Fibroblast of gingiva (primary cell): ENCODE results near the gene OR11H6.
"Not testable (repeated sequence)": the region's sequence is repeated elsewhere in the genome, so short reads cannot be mapped to it uniquely, and the experiment has no call there.

Experiments used
- DNase-seq: peaks from one replicate; pipeline ENCODE4 v3.0.0-alpha.2; 2011; ENCODE audit warnings: low read depth

Gene OR11H6

GRCh38 chr14:20223410-20223809 is at the start of gene OR11H6:
Gene OR11H6, plus strand, starts transcription at chr14:20223710. Its CDS starts 0 bp downstream, at chr14:20223710.
- no peak for DNase-seq

DNA sequence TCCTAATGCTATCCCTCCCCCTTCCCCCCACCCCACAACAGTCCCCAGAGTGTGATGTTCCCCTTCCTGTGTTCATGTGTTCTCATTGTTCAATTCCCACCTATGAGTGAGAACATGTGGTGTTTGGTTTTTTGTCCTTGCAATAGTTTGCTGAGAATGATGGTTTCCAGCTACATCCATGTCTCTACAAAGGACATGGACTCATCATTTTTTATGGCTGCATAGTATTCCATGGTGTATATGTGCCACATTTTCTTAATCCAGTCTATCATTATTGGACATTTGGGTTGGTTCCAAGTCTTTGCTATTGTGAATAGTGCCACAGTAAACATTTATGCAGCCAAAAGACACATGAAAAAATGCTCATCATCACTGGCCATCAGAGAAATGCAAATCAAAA is 49.3 kb upstream of the OR11H6 start:
- not testable (repeated sequence) for DNase-seq

GRCh38 chr14:20176330-20176729 is 47.2 kb upstream of the OR11H6 start:
- no peak for DNase-seq

DNA sequence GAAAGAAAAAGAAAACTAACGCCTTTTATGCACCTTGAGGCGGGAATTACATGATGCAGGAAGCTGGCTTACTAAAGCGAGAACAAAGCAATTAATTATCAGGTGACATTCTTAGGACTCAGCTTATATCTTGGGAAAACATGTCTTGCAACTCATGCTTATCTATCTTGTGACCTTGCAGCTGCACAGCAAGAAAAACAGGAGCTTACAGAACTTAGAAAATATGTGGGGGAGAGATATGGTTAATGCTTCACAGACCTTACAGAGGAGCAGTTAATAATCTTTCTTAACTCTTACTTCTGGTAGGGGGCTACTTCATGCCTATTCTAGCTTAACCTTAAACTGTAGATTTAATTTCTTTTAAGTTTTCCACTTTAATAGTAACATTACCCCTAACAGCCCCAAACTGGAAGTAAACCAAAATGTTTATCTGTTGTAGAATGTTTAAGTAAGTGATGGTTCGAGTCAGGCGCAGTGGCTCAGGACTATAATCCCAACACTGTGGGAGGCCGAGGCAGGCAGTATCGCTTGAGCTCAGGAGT is 46.0 kb upstream of the OR11H6 start:
- no peak for DNase-seq

DNA sequence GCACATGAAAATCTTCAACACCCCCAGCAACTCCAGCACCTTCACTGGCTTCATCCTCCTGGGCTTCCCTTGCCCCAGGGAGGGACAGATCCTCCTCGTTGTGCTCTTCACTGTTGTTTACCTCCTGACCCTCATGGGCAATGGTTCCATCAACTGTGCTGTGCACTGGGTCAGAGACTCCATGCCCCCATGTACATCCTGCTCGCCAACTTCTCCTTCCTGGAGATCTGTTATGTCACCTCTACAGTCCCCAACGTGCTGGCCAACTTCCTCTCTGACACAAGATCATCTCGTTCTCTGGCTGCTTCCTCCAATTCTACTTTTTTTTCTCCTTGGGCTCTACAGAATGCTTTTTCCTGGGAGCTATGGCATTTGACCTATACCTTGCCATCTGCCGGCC is 44.3 kb upstream of the OR11H6 start:
- DNase-seq, result no peak

DNA sequence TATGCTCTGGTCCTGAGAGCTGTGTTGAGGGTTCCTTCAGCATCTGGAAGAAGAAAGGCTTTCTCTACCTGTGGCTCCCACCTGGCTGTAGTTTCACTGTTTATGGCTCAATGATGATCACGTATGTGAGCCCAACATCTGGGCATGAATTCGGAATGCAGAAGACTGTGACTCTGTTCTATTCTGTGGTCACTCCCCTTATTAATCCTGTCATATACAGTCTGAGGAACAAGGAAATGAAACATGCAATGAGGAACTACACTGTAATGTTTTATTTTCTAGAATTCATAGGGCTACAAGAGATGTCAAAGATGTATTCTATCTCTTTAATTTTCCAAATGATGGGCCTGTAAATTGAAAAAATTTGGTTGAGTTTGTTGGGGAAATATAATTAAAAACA is 43.6 kb upstream of the OR11H6 start:
- DNase-seq, result no peak

GRCh38 chr14:20180486-20180885 is 43.0 kb upstream of the OR11H6 start:
- no peak for DNase-seq

DNA sequence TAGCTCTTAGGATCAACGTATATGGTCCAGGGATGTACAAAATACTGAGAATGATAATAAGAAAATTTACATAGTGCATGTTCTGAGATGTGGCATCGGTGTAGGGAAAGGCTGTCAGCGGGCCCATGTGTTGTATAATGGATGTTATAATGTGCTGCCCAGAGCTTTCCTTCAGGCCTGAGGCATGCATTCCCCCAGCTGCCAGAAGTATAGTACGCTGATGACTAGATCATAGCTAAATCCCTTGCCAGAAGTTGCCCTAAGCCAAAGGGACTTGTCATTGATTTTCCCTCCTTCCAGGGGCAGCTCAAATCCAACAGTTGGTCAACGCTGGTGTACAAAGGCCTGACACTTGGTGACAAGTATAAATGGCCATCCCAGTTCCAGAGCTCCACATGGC is 39.3 kb upstream of the OR11H6 start:
- no peak for DNase-seq

DNA sequence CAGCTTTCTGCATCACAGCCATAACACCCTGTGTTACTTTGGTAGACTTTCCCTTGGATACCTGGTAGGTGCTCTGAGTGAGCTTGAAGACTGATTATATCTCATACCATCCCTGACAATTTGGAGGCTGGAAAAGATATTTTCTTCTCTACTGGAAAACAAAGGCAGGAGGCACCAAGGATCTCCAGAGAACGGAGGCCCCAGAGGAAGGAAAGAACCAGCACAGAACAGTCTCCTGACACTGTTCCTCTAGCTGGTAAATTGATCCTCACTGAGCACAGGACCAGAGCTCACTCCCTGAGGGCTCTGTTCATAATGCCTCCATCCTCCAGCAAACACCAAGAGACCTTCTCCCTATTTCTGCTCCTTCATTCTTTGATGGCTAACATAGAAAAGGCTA is 32.9 kb upstream of the OR11H6 start, which contains the start of gene OR11G2:
OR11G2 (plus strand) TSS at position 301 of the 400 bp plus-strand sequence. CDS start 6,542 bp downstream, outside the sequence.
- no peak for DNase-seq

GRCh38 chr14:20191396-20191795 is 32.1 kb upstream of the OR11H6 start:
- DNase-seq, result no peak

DNA sequence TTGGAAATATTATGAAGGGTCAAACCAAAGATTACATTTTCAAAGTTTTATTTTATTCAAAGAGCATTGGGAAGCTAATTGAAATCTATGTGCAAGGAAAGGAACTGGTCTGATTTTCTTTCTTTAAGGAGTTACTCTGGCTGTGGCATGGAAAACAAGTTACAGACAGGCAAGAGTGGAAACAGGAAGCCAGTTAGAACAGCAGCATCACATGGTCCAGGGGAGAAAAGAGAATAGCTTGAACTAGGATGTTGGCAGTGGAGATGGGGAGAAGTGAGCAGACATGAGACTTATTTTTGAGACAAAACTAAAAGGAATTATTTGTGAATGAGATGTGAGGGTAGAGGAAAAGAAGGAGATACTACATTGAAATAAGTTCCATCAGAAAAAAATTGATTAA is 29.4 kb upstream of the OR11H6 start:
- no peak for DNase-seq

DNA sequence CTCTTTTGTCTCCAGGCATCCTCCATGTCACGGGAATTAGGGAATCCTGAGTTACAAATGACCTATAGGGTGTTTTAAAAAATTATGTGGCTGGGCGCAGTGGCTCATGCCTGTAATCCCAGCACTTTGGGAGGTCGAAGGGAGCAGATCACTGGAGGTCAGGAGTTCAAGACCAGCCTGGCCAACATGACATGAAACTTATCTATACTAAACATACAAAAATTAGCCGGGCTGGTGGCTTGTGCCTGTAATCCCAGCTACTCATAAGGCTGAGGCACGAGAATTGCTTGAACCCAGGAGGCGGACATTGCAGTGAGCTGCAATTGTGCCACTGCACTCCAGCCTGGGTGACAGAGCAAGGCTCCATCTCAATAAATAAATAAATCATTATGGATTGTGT is 28.3 kb upstream of the OR11H6 start:
- DNase-seq, result not testable (repeated sequence)

GRCh38 chr14:20195911-20196310 is 27.6 kb upstream of the OR11H6 start:
- DNase-seq, result no peak

DNA sequence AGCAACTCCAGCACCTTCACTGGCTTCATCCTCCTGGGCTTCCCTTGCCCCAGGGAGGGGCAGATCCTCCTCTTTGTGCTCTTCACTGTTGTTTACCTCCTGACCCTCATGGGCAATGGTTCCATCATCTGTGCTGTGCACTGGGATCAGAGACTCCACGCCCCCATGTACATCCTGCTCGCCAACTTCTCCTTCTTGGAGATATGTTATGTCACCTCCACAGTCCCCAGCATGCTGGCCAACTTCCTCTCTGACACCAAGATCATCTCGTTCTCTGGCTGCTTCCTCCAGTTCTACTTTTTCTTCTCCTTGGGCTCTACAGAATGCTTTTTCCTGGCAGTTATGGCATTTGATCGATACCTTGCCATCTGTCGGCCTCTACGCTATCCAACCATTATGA is 26.1 kb upstream of the OR11H6 start:
- DNase-seq, result no peak

GRCh38 chr14:20198991-20199390 is 24.5 kb upstream of the OR11H6 start:
- no peak for DNase-seq

- DNase-seq, result no peak
Measured at GRCh38 chr14:20204721-20205120, 18.8 kb upstream of the OR11H6 start.

GRCh38 chr14:20209595-20209994 is 13.9 kb upstream of the OR11H6 start:
- no peak for DNase-seq

- DNase-seq, result not testable (repeated sequence)
Measured at GRCh38 chr14:20212406-20212805, 11.1 kb upstream of the OR11H6 start.

GRCh38 chr14:20215196-20215595 is 8.3 kb upstream of the OR11H6 start:
- no peak for DNase-seq

DNA sequence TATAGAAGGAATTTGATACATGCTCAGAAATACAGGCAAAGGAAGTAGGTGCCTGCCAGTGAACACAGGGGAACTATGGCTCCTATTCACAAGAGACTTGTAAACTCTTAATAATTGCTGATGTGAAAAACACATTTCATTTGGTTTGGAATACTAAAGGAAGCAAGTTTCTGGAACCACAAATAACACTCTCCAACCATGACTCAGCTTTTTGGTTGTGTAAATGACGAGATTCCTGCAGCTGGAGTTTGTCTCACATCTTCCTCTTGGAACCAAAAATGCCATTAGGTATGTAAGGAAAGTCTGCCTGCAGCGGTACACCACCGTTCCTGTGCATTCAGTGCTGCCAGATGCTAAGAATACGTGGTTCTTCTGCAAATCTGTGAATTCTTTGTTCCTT is 4.5 kb upstream of the OR11H6 start:
- no peak for DNase-seq

- DNase-seq, result no peak
Measured at GRCh38 chr14:20228681-20229080, 5.2 kb downstream of the OR11H6 start, which contains the start of gene OR11H7. Gene OR11H7, plus strand, starts transcription at chr14:20228981.

DNA sequence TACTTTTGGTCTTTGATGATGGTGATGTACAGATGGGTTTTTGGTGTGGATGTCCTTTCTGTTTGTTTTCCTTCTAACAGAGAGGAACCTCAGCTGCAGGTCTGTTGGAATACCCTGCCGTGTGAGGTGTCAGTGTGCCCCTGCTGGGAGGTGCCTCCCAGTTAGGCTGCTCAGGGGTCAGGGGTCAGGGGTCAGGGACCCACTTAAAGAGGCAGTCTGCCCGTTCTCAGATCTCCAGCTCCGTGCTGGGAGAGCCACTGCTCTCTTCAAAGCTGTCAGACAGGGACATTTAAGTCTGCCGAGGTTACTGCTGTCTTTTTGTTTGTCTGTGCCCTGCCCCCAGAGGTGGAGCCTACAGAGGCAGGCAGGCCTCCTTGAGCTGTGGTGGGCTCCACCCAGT is 11.9 kb downstream of the OR11H6 start:
- not testable (repeated sequence) for DNase-seq

DNA sequence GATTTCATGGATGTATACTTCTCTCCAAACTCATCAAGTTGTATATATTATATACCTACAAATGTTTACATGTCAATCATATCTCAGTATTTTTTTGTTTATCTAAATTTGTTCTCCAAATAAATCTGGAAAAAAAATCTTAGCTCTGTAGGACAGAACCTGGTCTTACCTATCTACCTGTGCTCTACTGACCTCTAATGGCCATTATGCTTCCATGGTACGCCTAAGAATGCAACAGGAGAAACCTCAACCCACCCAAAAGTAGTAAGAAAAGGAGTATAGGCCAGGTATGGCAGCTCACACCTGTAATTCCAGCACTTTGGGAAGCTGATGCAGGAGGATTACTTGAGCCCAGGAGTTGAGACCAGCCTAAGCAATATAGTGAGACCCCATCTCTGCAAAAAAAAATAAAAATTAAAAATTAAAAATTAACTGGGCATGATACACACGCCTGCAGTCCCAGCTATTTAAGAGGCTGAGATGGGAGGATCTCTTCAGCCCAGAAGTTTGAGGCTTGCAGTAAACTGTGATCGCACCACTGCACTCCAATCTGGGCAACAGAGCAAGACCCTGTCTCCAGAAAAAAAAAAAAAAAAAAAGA is 24.2 kb downstream of the OR11H6 start:
- no peak for DNase-seq

- peak; percentile 34 for DNase-seq
Measured at GRCh38 chr14:20262642-20263128, 39.2 kb downstream of the OR11H6 start.
